NCI-H128 (cell line): ENCODE measurements around the gene ELL.
"Not testable (repeated sequence)": the region's sequence is repeated elsewhere in the genome, so short reads cannot be mapped to it uniquely, and the experiment has no call there.

Experiments
- DNase-seq: peaks from one replicate; lab custom pipeline; 2025; ENCODE audit not compliant: unreplicated experiment; lab: John Stamatoyannopoulos, UW

Gene ELL

GRCh38 chr19:18521692-18522123, at the start of gene ELL:
ELL (minus strand) TSS chr19:18522070; CDS start chr19:18522055, 15 bp downstream.
- no peak for DNase-seq

- no peak for DNase-seq
Measured at GRCh38 chr19:18568367-18568766, 46.5 kb upstream of the ELL start.

- no peak for DNase-seq
Measured at GRCh38 chr19:18566953-18567352, 45.1 kb upstream of the ELL start.

- no peak for DNase-seq
Measured at GRCh38 chr19:18562086-18562485, 40.2 kb upstream of the ELL start.

GRCh38 chr19:18559685-18560084, 37.8 kb upstream of the ELL start:
- no peak for DNase-seq

- DNase-seq = no peak
Measured at GRCh38 chr19:18558604-18559003, 36.7 kb upstream of the ELL start.

GRCh38 chr19:18558202-18558555, 36.3 kb upstream of the ELL start:
- no peak for DNase-seq

- DNase-seq = peak; percentile 96
Measured at GRCh38 chr19:18557411-18558201, 35.7 kb upstream of the ELL start, which contains the start of gene KXD1. KXD1 (plus strand) TSS chr19:18557870; CDS start chr19:18562057, 4,187 bp downstream.

GRCh38 chr19:18551631-18552030, 29.8 kb upstream of the ELL start:
- DNase-seq = no peak

- DNase-seq = no peak
Measured at GRCh38 chr19:18543814-18544475, 22.1 kb upstream of the ELL start.

- DNase-seq = peak; percentile 83
Measured at GRCh38 chr19:18542941-18543813, 21.3 kb upstream of the ELL start, which contains the start of gene FKBP8. FKBP8 (minus strand) TSS chr19:18543573; CDS start chr19:18541970, 1,603 bp downstream.

GRCh38 chr19:18541992-18542940, 20.4 kb upstream of the ELL start:
- DNase-seq = no peak

GRCh38 chr19:18541258-18541991, 19.6 kb upstream of the ELL start:
- DNase-seq = no peak

GRCh38 chr19:18540200-18540599, 18.3 kb upstream of the ELL start:
- not testable (repeated sequence) for DNase-seq

- DNase-seq = no peak
Measured at GRCh38 chr19:18539372-18539771, 17.5 kb upstream of the ELL start.

- no peak for DNase-seq
Measured at GRCh38 chr19:18538115-18538514, 16.2 kb upstream of the ELL start.

GRCh38 chr19:18537431-18537830, 15.6 kb upstream of the ELL start:
- no peak for DNase-seq

- no peak for DNase-seq
Measured at GRCh38 chr19:18536475-18536874, 14.6 kb upstream of the ELL start.

- no peak for DNase-seq
Measured at GRCh38 chr19:18533058-18533457, 11.2 kb upstream of the ELL start.
